GM19035 (cell line): Measurements from ENCODE around the gene FGF18.

Source experiments
- ATAC-seq: cut with Tn5 transposase; IDR thresholded peaks from one replicate; pipeline ENCODE4 v1.9.1; 2021; ENCODE audit not compliant: unreplicated experiment

FGF18 gene

DNA sequence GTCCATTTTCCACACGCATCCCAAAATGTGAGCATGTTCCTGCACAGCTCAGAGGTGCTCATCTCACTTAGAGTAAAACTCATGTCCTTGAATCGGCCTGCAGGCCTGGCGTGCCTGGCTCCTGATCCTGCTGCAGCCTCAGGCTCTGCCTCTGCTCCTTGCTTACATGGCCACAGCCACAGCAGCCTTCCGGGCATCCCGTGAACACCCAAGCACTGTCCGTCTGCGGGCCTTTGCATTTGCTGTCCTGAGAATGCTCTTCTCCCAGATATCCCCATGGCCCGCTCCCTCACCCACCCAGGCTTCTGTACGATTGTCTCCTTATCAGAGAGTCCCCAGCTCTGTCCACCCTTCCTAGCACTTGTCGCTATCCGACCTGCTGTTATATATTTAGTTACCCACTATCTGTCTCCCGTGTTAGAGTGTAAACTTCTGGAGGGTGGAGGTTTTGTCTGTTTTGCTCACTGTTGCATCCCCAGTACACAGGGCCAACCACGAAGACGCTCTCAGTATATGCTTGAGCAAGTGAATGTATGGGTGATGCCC is 21.9 kb downstream of the FGF18 start:
- no peak for ATAC-seq

GRCh38 chr5:171442287-171443042 is 23.0 kb downstream of the FGF18 start:
- no peak for ATAC-seq

- ATAC-seq = no peak
These were observed 25.1 kb downstream of the FGF18 start for GRCh38 chr5:171444582-171444981.

GRCh38 chr5:171445644-171446516 is 26.4 kb downstream of the FGF18 start:
- no peak for ATAC-seq

GRCh38 chr5:171447226-171447625 is 27.8 kb downstream of the FGF18 start:
- no peak for ATAC-seq

DNA sequence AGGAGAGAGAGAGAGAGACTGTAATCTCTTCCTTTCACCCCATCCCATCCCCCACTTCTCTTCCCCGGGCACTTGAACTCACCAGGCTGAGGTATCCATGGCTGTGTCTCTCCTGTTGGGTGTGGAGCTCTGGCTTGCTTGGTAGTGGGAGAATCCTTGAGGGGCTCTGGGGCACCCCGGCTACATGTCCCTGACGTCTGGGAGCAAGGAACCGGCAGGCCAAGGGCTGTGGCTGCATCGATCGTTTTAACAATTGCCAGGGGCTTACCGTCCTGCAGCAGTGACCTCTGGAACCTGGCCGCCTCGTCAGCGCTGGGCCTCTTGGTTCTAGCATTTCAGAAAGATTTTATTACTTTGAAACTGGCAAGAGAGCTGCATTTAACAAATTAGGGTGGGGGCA is 30.0 kb downstream of the FGF18 start:
- ATAC-seq = no peak

DNA sequence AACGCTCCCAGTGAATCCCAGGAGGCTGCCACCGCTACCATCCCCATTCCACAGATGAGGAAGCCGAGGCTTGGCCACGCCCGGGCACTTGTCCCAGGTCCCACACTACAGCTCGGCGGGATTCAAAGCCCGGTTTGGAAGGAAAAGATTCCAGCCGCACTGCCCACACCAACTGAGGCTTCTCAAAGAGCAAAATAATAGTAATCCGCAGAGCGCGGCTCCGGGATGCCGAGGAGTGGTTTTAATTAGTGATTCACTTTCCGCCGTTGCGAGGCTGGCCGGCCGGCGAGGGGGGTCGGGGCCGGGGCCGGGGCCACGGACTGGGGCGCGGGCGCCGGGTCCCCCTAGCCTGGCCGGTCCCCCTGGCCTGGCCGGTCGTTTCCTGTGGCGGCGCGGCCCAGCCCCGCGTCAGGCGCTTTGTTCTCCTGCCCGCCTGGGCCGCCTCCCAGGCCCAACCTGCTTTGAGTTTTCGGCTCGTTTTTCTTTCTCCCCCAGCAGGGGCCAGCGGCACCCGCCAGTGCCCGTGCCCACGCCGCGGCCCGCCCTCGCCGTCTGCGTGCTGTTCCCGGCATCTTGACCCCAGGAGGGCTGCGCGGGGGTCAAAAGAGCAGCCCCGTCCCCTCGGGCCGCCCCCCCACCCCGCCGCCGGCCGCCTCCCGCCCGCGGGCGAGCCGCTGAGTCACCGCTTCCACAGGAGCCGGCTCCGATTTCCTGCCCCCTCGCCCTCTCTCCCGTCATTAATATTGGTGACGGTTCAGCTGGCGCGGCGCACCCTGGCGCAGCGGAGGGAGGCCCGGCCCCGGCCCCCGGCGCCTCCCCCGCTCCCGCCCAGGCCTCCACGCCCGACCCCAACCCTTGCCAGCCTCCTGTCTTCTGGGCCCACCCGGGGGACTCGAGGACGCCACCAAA is 31.2 kb downstream of the FGF18 start:
- no peak for ATAC-seq

- no peak for ATAC-seq
These were observed 32.0 kb downstream of the FGF18 start for GRCh38 chr5:171451421-171451820.

GRCh38 chr5:171453056-171453725 is 33.7 kb downstream of the FGF18 start:
- no peak for ATAC-seq

DNA sequence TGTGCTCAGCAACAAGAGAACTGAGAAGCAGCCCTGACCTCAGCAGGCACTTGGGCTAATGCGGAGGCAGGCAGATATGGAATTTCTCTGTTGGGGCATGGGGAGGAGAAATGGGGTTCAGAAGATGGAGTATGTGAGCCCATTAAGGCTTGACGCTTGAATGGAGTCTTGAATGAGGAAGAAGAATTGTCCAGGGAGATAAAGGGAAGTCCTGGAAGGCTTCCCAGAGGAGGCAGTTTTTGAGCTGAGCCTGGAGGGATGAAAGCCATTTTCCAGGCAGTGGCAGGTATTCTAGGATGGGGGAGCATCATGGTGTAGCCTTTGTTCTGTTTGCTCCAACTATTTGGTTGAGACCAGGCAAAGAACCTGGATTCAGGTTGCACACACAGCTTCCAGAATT is 34.5 kb downstream of the FGF18 start:
- ATAC-seq = no peak

DNA sequence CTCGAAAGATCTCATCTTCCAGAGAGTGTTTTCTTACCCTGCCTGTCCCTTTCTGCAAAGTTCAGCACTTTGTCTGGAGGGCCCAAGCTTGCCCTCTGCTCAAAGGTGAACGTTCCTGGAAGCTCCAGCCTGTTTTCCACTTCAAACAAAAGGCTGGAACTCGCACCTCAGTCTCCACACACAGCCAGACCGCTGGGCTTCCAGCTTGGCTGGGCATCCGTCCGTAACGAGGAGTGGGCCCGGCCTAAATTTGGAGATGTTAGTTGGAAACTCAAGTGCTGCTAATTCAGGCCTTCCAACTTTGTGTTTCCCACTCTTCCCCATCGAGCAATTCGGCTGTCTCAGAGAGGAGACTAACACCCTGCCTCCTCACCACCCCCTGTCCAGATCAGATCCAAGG is 35.1 kb downstream of the FGF18 start:
- no peak for ATAC-seq

DNA sequence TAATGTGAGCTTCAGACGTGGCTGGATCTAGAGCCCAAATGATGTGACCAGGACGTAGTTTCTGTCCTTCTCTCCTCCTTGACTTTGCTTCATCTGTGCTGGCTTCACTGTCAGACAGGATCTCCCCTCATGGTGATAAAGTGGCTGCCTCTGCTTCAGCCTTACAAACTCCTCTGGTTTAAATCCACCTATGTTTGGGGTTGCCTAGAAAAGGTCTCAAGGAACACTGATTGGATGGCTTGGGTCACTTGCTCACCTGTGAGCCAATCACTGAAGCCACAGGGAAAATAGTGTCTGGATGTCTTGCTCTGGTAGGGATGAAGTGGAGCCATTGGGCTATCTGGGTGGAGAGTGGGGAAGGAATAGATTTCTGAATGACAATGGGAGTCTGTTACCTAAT is 36.1 kb downstream of the FGF18 start:
- no peak for ATAC-seq

DNA sequence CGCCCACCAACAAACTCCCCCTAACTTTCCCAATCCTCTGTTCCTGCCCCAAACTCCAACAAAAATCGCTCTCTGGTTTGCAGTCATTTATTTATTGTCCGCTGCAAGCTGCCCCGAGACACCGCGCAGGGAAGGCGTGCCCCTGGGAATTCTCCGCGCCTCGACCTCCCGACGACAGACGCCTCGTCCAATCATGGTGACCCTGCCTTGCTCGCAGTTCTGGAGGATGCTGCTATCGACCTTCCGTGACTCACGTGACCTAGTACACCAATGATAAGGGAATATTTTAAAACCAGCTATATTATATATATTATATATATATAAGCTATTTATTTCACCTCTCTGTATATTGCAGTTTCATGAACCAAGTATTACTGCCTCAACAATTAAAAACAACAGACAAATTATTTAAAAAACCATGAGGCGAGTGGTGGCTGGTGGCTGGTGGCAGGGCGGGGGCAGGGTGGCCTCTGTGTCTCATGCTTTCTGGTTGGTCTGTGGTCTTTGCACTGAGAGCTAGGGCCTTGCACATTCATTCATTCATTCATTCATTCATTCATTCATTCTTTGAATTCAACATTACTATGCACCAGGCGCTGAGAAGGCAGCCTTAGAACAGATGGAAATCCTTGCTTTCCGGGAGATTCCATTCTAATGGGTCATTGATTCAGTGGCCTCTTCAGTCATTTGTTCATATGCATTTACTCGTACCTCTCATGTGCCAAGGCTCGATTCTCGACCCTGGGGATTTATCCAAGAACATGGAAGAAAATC is 37.9 kb downstream of the FGF18 start:
- ATAC-seq = no peak

DNA sequence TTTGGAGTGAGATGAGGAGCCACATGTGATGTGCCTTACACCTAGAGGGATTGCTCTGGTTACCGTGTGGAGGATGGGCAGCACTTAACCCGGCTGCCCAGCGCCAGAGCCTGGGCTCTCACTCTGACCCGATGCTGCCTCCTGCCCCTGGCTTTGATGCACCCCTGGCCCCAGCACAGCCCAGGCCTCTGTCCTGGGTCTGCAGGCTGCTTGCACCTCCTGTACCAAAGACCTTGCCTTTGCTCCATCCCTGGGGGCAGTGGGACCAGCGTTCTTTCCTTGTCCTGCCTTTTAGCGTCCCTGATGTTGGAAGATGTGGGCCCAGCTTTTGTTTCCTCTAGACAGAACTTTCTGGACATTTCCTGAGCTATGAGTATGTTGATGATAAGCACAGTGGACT is 40.4 kb downstream of the FGF18 start:
- no peak for ATAC-seq

DNA sequence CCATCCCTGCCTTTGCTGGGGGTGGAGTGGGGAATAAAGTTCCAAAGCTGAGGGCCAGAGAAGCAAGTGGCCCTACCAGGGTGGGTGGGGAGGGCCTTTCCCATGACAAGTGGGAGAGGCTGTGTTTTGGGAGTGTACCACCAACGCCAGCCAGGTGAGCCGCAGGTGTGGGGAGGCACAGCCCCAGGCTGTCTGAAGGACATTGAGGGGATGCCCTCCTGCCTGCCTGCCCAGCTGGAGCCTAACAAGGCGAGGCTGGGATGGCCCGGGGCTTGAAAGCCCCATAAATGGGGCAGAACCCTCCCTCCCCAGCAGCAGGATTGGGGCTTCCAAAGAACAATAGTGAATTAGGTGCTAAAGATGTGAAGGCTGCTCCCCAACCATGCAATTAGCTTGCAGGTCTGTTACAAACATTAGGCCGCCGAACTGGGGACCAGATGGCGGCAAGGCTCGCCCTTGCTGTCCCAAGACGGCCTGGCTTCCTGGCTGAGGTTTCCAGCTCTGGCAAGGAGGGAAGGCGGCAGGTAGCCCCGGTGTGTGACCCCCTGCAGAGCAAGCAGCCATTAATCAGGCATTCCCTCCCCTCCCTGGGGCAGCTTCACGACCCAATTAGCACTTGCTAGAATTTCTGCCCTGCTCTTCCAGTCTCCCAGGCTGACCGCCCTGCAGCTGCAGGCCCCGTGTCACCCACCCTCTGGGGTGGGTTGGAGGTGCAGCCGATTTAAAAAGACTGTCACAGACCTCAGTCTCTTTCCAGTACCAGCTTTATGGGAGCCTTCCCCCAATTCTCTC is 42.9 kb downstream of the FGF18 start:
- ATAC-seq = no peak

- ATAC-seq = no peak
These were observed 43.7 kb downstream of the FGF18 start for GRCh38 chr5:171462928-171463861.

GRCh38 chr5:171463862-171464229 is 44.4 kb downstream of the FGF18 start:
- ATAC-seq = no peak

DNA sequence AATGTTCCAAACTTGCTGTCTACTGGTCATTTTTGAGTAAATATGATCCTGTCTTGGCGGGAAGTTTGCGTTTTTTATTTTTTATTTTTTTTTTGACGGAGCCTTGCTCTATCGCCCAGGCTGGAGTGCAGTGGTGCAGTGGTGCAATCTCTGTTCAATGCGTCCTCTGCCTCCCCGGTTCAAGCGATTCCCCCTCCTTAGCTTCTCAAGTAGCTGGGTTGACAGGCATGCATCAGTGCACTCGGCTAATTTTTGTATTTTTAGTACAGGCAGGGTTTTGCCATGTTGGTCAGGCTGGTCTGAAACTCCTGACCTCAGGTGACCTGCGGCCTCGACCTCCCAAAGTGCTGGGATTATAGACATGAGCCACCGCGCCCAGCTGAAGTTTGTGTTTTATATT is 45.4 kb downstream of the FGF18 start:
- no peak for ATAC-seq
